H1 (cell line): ENCODE data around the gene GFOD1. TPM values are rescaled to one million over a fixed set of nuclear protein-coding genes. Genes with fewer than 3 reads are reported as not detected.

ENCODE experiments used
- ATF2 ChIP-seq: IDR thresholded peaks from 2 replicates; pipeline ENCODE4 v1.6.1; 2012; ENCODE audit warnings: low read length, inconsistent platforms
- CHD7 ChIP-seq: fragments of 300-600 bp; sonication (generic); IDR thresholded peaks from 2 replicates; pipeline ENCODE4 v1.7.1; 2012; ENCODE audit warnings: low read length, moderate library complexity, mild to moderate bottlenecking, inconsistent platforms; ENCODE audit not compliant: insufficient replicate concordance
- GABPA ChIP-seq: IDR thresholded peaks from 2 replicates; pipeline ENCODE4 v1.6.1; 2011; ENCODE audit warnings: mild to moderate bottlenecking, low read length, moderate library complexity, borderline replicate concordance; ENCODE audit not compliant: insufficient read depth
- KDM4A ChIP-seq: IDR thresholded peaks from one replicate; pipeline ENCODE4 v1.7.1; 2012; ENCODE audit warnings: low read depth, mild to moderate bottlenecking, moderate library complexity, low read length, inconsistent platforms; ENCODE audit not compliant: severe bottlenecking
- MAX ChIP-seq: IDR thresholded peaks from 2 replicates; pipeline ENCODE4 v1.6.1; 2012; ENCODE audit warnings: inconsistent platforms
- SP4 ChIP-seq: IDR thresholded peaks from 2 replicates; pipeline ENCODE4 v1.6.1; 2012; ENCODE audit warnings: low read length, inconsistent platforms
- polyA plus RNA-seq, 7 experiments: library from polyadenylated mRNA; depleted of rRNA in 3 of 7; stranded (reverse) in 5 of 7; unstranded in 2 of 7; fragments of >200 nt in 5 of 7; fragments of 200-250 nt in 2 of 7; gene quantifications; 1 replicate in 5 of 7; 2 replicates in 1 of 7; 4 replicates in 1 of 7; pipeline versions ENCODE4 v1.2.1 to v1.2.3, GENCODE V29; 2011 to 2013; ENCODE audit warnings: missing spikeins in 2 of 7, mixed read lengths in 2 of 7
- total RNA-seq: library from RNA; stranded (reverse); fragmentation: NEBNext Ultra II Directional; extraction: Animal tissue kit (Norgen Biotek cat#: 25700); gene quantifications from 2 replicates; pipeline ENCODE4 v1.2.1, GENCODE V29; 2021
- TF ChIP-seq, protein P1 (sequence below): IDR thresholded peaks from 2 replicates; pipeline ENCODE4 v1.6.1; 2012; ENCODE audit warnings: inconsistent platforms

Gene GFOD1
- total and polyA plus RNA-seq, 2 of the 8 experiments (the other 6 are each of a cell fraction or from before 2014, with no cell fraction given): 2.5 to 8.8 TPM

GRCh38 chr6:13451181-13451895 is 36.1 kb downstream of the GFOD1 start (continued):
- TF ChIP-seq, protein P1, sequence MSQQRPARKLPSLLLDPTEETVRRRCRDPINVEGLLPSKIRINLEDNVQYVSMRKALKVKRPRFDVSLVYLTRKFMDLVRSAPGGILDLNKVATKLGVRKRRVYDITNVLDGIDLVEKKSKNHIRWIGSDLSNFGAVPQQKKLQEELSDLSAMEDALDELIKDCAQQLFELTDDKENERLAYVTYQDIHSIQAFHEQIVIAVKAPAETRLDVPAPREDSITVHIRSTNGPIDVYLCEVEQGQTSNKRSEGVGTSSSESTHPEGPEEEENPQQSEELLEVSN: no peak
- TF ChIP-seq ATF2 (no peak), GABPA (no peak), SP4 (no peak), KDM4A (no peak), MAX (no peak), CHD7 (no peak)
- TF ChIP-seq, all 59 proteins: peak for 0
